ENCODE results near the gene CRTC3. TPM values are rescaled to one million over a fixed set of nuclear protein-coding genes. Genes with fewer than 3 reads are reported as not detected.
"Not testable (repeated sequence)": the region's sequence is repeated elsewhere in the genome, so short reads cannot be mapped to it uniquely, and the experiment has no call there.

CRTC3 gene
- total RNA-seq, 2 donors from 2014 or later, result 26.4 to 32.5 TPM

- DNase-seq (ENCODE audit: low spot score), result no peak
- Histone ChIP-seq H3K27ac (peak overlapping the region; percentile 82 to 83), H3K4me1 (peaks cover 0 to 23% of the 10 kb centered on the region in 2 donors), H3K9me3 (no peaks in the 10 kb centered on the region), H3K27me3 (no peaks in the 10 kb centered on the region), H3K4me3 (no peak overlapping the region), H3K36me3 (no peaks in the 10 kb centered on the region)
- no peak for TF ChIP-seq CTCF (IDR thresholded peaks at IDR 0.05)
Observed at GRCh38 chr15:90659481-90659880, 129.8 kb downstream of the CRTC3 start.

DNA sequence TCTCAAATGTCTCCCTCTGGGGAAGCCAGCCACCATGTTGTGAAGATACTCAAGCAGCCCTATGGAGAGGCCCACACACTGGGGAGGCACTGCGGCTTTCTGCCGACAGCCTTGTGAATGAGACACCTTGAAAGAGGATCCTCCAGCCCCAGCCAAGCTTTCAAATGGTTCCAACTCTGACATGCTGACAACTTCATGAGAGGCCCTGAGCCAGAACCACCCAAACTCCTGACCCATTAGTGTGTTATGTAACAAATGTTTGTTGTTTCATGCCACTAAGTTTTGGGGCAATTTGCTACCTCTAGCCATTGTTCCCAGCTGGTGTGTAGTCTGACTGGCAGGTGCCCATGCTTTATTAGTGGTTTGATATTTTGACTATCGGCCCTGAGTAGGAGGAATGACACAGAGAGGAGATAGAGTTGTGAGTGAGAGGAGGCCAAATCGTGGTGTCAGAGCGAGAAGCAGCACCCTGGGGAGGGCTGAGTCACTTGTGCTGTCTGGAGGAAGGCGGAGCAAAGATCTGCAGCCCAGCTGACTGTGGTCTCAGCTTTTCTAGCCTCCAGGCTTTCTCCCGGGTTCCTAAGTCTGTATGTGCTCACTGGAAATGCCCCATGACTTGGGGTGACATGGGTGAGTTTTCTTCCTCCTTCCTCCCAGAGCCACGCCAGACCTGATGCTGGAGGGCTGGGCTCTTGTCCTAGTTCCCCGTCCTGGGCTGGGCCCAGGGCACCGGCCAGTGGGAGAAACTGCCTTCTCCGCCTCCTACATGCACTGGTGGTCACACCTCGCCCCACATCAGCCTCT lies 130.7 kb downstream of the CRTC3 start:
- H3K36me3 ChIP-seq, result no peaks in the 10 kb centered on the region
- H3K27ac ChIP-seq, result peak overlapping the region; percentile 82 to 83
- H3K4me1 ChIP-seq, result peaks cover 0 to 28% of the 10 kb centered on the region in 2 donors
- no peaks in the 10 kb centered on the region for H3K27me3 ChIP-seq
- peak; percentile 88 for DNase-seq (ENCODE audit: low spot score)
- H3K4me3 ChIP-seq, result peak overlapping the region in 1 of 2 donors; percentile 32
- no peaks in the 10 kb centered on the region for H3K9me3 ChIP-seq
- no peak for TF ChIP-seq CTCF (IDR thresholded peaks at IDR 0.05)

- Histone ChIP-seq H3K4me1 (peaks cover 0 to 32% of the 10 kb centered on the region in 2 donors), H3K27ac (peak overlapping the region; percentile 82 to 83), H3K4me3 (peak overlapping the region in 1 of 2 donors; percentile 32)
- not testable (repeated sequence) for H3K9me3 ChIP-seq; H3K36me3 ChIP-seq; DNase-seq (ENCODE audit: low spot score); H3K27me3 ChIP-seq
Observed at GRCh38 chr15:90660999-90661330, 131.2 kb downstream of the CRTC3 start.

GRCh38 chr15:90664081-90664461 lies 134.3 kb downstream of the CRTC3 start:
- peaks cover 0 to 29% of the 10 kb centered on the region in 2 donors for H3K4me1 ChIP-seq
- H3K27ac ChIP-seq; H3K9me3 ChIP-seq; H3K27me3 ChIP-seq; H3K36me3 ChIP-seq; H3K4me3 ChIP-seq; DNase-seq (ENCODE audit: low spot score): not testable (repeated sequence)

DNA sequence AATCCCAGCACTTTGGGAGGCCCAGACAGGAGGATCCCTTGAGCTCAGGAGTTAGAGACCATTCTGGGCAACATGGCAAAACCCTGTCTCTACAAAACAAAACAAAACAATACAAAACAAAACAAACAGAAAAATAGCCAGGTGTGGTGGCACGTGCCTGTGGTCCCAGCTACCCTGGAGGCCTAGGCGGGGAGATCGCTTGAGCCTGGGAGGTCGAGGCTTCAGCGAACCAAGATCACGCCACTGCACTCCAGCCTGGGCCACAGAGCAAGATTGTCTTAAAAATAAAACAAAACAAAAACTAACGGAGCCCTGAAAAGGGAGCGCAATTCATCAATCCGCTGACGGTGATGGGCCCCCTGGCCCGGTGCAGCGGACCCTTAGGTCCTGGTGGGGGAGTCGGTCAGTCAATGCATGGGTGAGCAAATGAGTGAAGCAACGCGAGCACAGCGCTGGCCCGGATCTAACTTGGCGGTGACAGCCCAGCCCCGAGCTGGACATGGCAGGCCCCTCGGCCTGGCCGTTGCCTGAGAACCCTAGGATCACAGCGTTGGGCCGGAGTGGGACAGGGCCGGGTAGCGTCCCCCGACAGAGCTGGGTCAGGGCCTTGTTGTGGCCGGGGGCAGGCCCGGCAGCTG lies 135.0 kb downstream of the CRTC3 start:
- Histone ChIP-seq H3K4me3 (peak overlapping the region; percentile 78 to 79), H3K27ac (peak overlapping the region; percentile 94 to 96), H3K4me1 (peaks cover 0 to 26% of the 10 kb centered on the region in 2 donors), H3K27me3 (no peaks in the 10 kb centered on the region), H3K36me3 (no peaks in the 10 kb centered on the region), H3K9me3 (no peaks in the 10 kb centered on the region)
- DNase-seq (ENCODE audit: low spot score), result no peak
- TF ChIP-seq CTCF (IDR thresholded peaks at IDR 0.05), result no peak

- Histone ChIP-seq H3K4me1 (peaks cover 0 to 19% of the 10 kb centered on the region in 2 donors), H3K9me3 (no peaks in the 10 kb centered on the region), H3K27me3 (no peaks in the 10 kb centered on the region), H3K27ac (peak overlapping the region; percentile 94 to 96), H3K4me3 (peak overlapping the region; percentile 78 to 79), H3K36me3 (no peaks in the 10 kb centered on the region)
- TF ChIP-seq CTCF (IDR thresholded peaks at IDR 0.05), result no peak
- peak; percentile 66 for DNase-seq (ENCODE audit: low spot score)
Observed at GRCh38 chr15:90665288-90666134, 135.8 kb downstream of the CRTC3 start.

All from right atrium auricular region (tissue), 2 donors.